ENCODE results near the gene MNS1. TPM values are rescaled to one million over a fixed set of nuclear protein-coding genes. Genes with fewer than 3 reads are reported as not detected.

MNS1 gene, protein sequence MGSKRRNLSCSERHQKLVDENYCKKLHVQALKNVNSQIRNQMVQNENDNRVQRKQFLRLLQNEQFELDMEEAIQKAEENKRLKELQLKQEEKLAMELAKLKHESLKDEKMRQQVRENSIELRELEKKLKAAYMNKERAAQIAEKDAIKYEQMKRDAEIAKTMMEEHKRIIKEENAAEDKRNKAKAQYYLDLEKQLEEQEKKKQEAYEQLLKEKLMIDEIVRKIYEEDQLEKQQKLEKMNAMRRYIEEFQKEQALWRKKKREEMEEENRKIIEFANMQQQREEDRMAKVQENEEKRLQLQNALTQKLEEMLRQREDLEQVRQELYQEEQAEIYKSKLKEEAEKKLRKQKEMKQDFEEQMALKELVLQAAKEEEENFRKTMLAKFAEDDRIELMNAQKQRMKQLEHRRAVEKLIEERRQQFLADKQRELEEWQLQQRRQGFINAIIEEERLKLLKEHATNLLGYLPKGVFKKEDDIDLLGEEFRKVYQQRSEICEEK
- 3.2 and 3.7 TPM in 2 replicates for total RNA-seq

DNA sequence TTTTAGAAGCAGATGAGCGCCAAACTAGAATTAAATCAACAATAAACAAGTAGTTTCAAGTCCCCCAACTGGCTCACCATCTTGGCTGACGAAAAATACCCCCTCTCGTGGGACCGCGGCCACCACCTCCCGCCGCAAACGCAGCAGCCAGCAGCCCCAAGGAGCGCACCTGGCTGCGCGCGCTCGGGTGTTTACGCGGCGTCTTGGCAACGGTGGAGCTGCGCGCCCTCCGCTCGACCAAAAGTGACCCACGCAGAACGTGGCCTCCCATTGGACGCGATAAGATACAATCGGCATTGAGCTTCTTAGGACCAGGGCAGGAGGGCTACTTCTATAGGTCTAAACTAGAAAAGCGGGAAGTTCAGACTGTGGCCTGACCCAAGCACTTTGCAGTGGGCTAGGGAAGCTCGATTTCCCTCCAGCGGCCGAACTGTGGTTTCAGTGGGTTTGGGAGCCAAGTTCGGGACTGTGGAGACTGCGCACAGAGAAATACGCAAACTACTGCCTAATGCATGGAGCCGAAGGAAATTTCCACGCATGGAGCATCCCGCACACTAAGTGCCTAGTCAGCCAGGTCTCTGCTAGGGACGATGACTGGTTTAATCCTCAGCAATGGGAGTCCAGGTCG, at the start of gene MNS1:
TSS of gene MNS1 (minus strand) at position 245 of the 628 bp plus-strand sequence. CDS start at position 80, 165 bp downstream.

Other genes with a start within 250 kb of the MNS1 start
- gene RFX7, start 221.3 kb downstream of the MNS1 start, total RNA-seq: 4.9 and 5.5 TPM in 2 replicates
- 0.58 and 1.9 TPM in 2 replicates for gene TEX9, start 99.7 kb downstream of the MNS1 start, total RNA-seq

All from myometrial cell (primary cell).